Mucosa of stomach (tissue), 1 donor: Measurements from ENCODE around the gene DOCK4.
"Not testable (repeated sequence)": the region's sequence is repeated elsewhere in the genome, so short reads cannot be mapped to it uniquely, and the experiment has no call there.

Source experiments
- H3K27me3 ChIP-seq: one replicate; pipeline ENCODE4 v1.7.0; 2013; ENCODE audit warnings: mild to moderate bottlenecking, low read length; ENCODE audit not compliant: control insufficient read depth, insufficient read depth
- H3K36me3 ChIP-seq: one replicate; pipeline ENCODE4 v1.7.0; 2013; ENCODE audit warnings: low read length; ENCODE audit not compliant: control insufficient read depth, insufficient read depth
- H3K4me1 ChIP-seq: one replicate; pipeline ENCODE4 v1.7.0; 2013; ENCODE audit warnings: mild to moderate bottlenecking, low read length; ENCODE audit not compliant: control insufficient read depth, insufficient read depth
- H3K4me3 ChIP-seq: one replicate; pipeline ENCODE4 v1.7.0; 2013; ENCODE audit warnings: low read length
- H3K9ac ChIP-seq: one replicate; pipeline ENCODE4 v1.7.0; 2013; ENCODE audit warnings: mild to moderate bottlenecking, low read length, moderate library complexity
- H3K9me3 ChIP-seq: one replicate; pipeline ENCODE4 v1.7.0; 2013; ENCODE audit warnings: mild to moderate bottlenecking, low read length, moderate library complexity; ENCODE audit not compliant: control insufficient read depth
- donor health status: Pancreatic carcinoma.

The DOCK4 gene

GRCh38 chr7:112135815-112136214, 70.4 kb downstream of the DOCK4 start:
- Histone ChIP-seq H3K9ac (no peak overlapping the region), H3K27me3 (no peaks in the 10 kb centered on the region), H3K9me3 (no peaks in the 10 kb centered on the region), H3K36me3 (no peaks in the 10 kb centered on the region), H3K4me3 (no peak overlapping the region), H3K4me1 (no peaks in the 10 kb centered on the region)

GRCh38 chr7:112134039-112134438, 72.2 kb downstream of the DOCK4 start:
- H3K4me1 ChIP-seq, result no peaks in the 10 kb centered on the region
- H3K27me3 ChIP-seq, result no peaks in the 10 kb centered on the region
- no peak overlapping the region for H3K4me3 ChIP-seq
- H3K36me3 ChIP-seq, result no peaks in the 10 kb centered on the region
- no peak overlapping the region for H3K9ac ChIP-seq
- no peaks in the 10 kb centered on the region for H3K9me3 ChIP-seq

- H3K9me3 ChIP-seq, result no peaks in the 10 kb centered on the region
- no peaks in the 10 kb centered on the region for H3K4me1 ChIP-seq
- no peak overlapping the region for H3K4me3 ChIP-seq
These were observed 72.9 kb downstream of the DOCK4 start for GRCh38 chr7:112133328-112133727.

GRCh38 chr7:112132051-112132694, 74.0 kb downstream of the DOCK4 start:
- no peak overlapping the region for H3K4me3 ChIP-seq
- H3K4me1 ChIP-seq, result no peaks in the 10 kb centered on the region
- H3K9me3 ChIP-seq, result no peaks in the 10 kb centered on the region
- no peaks in the 10 kb centered on the region for H3K36me3 ChIP-seq
- no peaks in the 10 kb centered on the region for H3K27me3 ChIP-seq
- H3K9ac ChIP-seq, result no peak overlapping the region

More at GRCh38 chr7:112133328-112133727, 72.9 kb downstream of the DOCK4 start:
- H3K36me3 ChIP-seq, result no peaks in the 10 kb centered on the region
- H3K9ac ChIP-seq, result no peak overlapping the region
- no peaks in the 10 kb centered on the region for H3K27me3 ChIP-seq

- H3K4me3 ChIP-seq, result no peak overlapping the region
These were observed 75.3 kb downstream of the DOCK4 start for GRCh38 chr7:112130729-112131410.

GRCh38 chr7:112129655-112130323, 76.4 kb downstream of the DOCK4 start:
- H3K4me3 ChIP-seq, result no peak overlapping the region
- no peak overlapping the region for H3K9ac ChIP-seq
- H3K9me3 ChIP-seq, result no peaks in the 10 kb centered on the region
- H3K36me3 ChIP-seq, result no peaks in the 10 kb centered on the region
- H3K4me1 ChIP-seq, result no peaks in the 10 kb centered on the region
- H3K27me3 ChIP-seq, result no peaks in the 10 kb centered on the region

More at GRCh38 chr7:112130729-112131410, 75.3 kb downstream of the DOCK4 start:
- Histone ChIP-seq H3K27me3 (no peaks in the 10 kb centered on the region), H3K9me3 (no peaks in the 10 kb centered on the region), H3K9ac (no peak overlapping the region), H3K36me3 (no peaks in the 10 kb centered on the region), H3K4me1 (no peaks in the 10 kb centered on the region)

GRCh38 chr7:112128461-112129425, 77.5 kb downstream of the DOCK4 start:
- H3K36me3 ChIP-seq, H3K4me3 ChIP-seq, H3K9ac ChIP-seq, H3K27me3 ChIP-seq, H3K4me1 ChIP-seq, H3K9me3 ChIP-seq: not testable (repeated sequence)

- H3K9ac ChIP-seq, H3K36me3 ChIP-seq, H3K4me3 ChIP-seq, H3K4me1 ChIP-seq, H3K27me3 ChIP-seq, H3K9me3 ChIP-seq: not testable (repeated sequence)
These were observed 78.2 kb downstream of the DOCK4 start for GRCh38 chr7:112128041-112128440.

- Histone ChIP-seq H3K9ac (no peak overlapping the region), H3K9me3 (no peaks in the 10 kb centered on the region), H3K27me3 (no peaks in the 10 kb centered on the region), H3K4me1 (no peaks in the 10 kb centered on the region), H3K4me3 (no peak overlapping the region), H3K36me3 (no peaks in the 10 kb centered on the region)
These were observed 80.9 kb downstream of the DOCK4 start for GRCh38 chr7:112125250-112125649.

- no peaks in the 10 kb centered on the region for H3K27me3 ChIP-seq
- H3K4me3 ChIP-seq, result no peak overlapping the region
- no peak overlapping the region for H3K9ac ChIP-seq
- no peaks in the 10 kb centered on the region for H3K4me1 ChIP-seq
- H3K9me3 ChIP-seq, result no peaks in the 10 kb centered on the region
- H3K36me3 ChIP-seq, result no peaks in the 10 kb centered on the region
These were observed 82.0 kb downstream of the DOCK4 start for GRCh38 chr7:112124061-112124766.

GRCh38 chr7:112122798-112123197, 83.4 kb downstream of the DOCK4 start:
- Histone ChIP-seq H3K9ac (no peak overlapping the region), H3K27me3 (no peaks in the 10 kb centered on the region), H3K4me3 (no peak overlapping the region), H3K36me3 (no peaks in the 10 kb centered on the region), H3K9me3 (no peaks in the 10 kb centered on the region), H3K4me1 (no peaks in the 10 kb centered on the region)
